Activated T-cell treated with anti-CD3 and anti-CD28 coated beads, Interleukin-2, amount 50 U/mL, for 72 hours (primary cell): ENCODE data around the gene GRM4. TPM values are rescaled to one million over a fixed set of nuclear protein-coding genes. Genes with fewer than 3 reads are reported as not detected.

ENCODE experiments used
- ATAC-seq, 2 donors: fragments of 150-1000 bp; cut with Tn5 transposase; replicated peaks in 1 of 2; 2 replicates each; pipeline ENCODE4 v1.10.0; 2021; ENCODE audit warnings: moderate library complexity in 2 of 2, mild to moderate bottlenecking in 1 of 2
- DNase-seq, 2 donors: peaks; one replicate each; pipeline ENCODE4 v3.0.0; 2021 to 2022; ENCODE audit warnings: mixed read lengths in 1 of 2
- H3K27ac Mint-ChIP-seq: one replicate; pipeline ENCODE4 v1.8.0; 2022; ENCODE audit warnings: mild to moderate bottlenecking, moderate library complexity, mixed read lengths
- H3K27me3 Mint-ChIP-seq: one replicate; pipeline ENCODE4 v1.8.0; 2022; ENCODE audit warnings: low read depth, mixed read lengths
- H3K36me3 Mint-ChIP-seq, 2 donors: one replicate each; pipeline ENCODE4 v1.8.0; 2022; ENCODE audit warnings: mixed read lengths in 2 of 2, mild to moderate bottlenecking in 1 of 2; ENCODE audit not compliant: insufficient read depth in 2 of 2
- H3K4me1 Mint-ChIP-seq: one replicate; pipeline ENCODE4 v1.8.0; 2022; ENCODE audit warnings: low read depth, mixed read lengths
- H3K4me3 Mint-ChIP-seq, 2 donors: one replicate each; pipeline ENCODE4 v1.8.0; 2022; ENCODE audit warnings: mild to moderate bottlenecking in 2 of 2, mixed read lengths in 2 of 2, moderate library complexity in 2 of 2
- H3K9me3 Mint-ChIP-seq, 2 donors: one replicate each; pipeline ENCODE4 v1.8.0; 2022; ENCODE audit warnings: mixed read lengths in 2 of 2
- total RNA-seq, 2 donors: library from RNA; stranded (reverse); gene quantifications; one replicate each; pipeline ENCODE4 v1.2.3, GENCODE V29; 2022

Gene GRM4
- total RNA-seq, 2 donors from 2014 or later = 0.07 TPM; not detected in 1

- Mint-ChIP-seq H3K4me1 (peaks cover 5% of the 10 kb centered on the region), H3K27me3 (no peaks in the 10 kb centered on the region), H3K4me3 (no peak overlapping the region), H3K36me3 (no peaks in the 10 kb centered on the region), H3K27ac (no peak overlapping the region), H3K9me3 (no peaks in the 10 kb centered on the region)
- peak in 1 of 2 donors; percentile 62 for ATAC-seq
- DNase-seq = no peak
These were observed 109.4 kb downstream of the GRM4 start for GRCh38 chr6:34036357-34037069.

GRCh38 chr6:34035704-34036356 is 110.1 kb downstream of the GRM4 start:
- H3K4me3 Mint-ChIP-seq = no peak overlapping the region
- no peaks in the 10 kb centered on the region for H3K9me3 Mint-ChIP-seq
- DNase-seq (no peak), ATAC-seq (no peak)
- no peak overlapping the region for H3K27ac Mint-ChIP-seq
- no peaks in the 10 kb centered on the region for H3K27me3 Mint-ChIP-seq
- H3K36me3 Mint-ChIP-seq = no peaks in the 10 kb centered on the region
- peaks cover 5% of the 10 kb centered on the region for H3K4me1 Mint-ChIP-seq

- peaks cover 5% of the 10 kb centered on the region for H3K4me1 Mint-ChIP-seq
These were observed 110.7 kb downstream of the GRM4 start for GRCh38 chr6:34035161-34035560.

GRCh38 chr6:34032856-34033255 is 113.0 kb downstream of the GRM4 start:
- Mint-ChIP-seq H3K9me3 (no peaks in the 10 kb centered on the region), H3K27me3 (no peaks in the 10 kb centered on the region), H3K4me3 (no peak overlapping the region), H3K27ac (no peak overlapping the region), H3K4me1 (peaks cover 5% of the 10 kb centered on the region), H3K36me3 (no peaks in the 10 kb centered on the region)
- DNase-seq = no peak
- no peak for ATAC-seq

More at GRCh38 chr6:34035161-34035560, 110.7 kb downstream of the GRM4 start:
- Mint-ChIP-seq H3K27ac (no peak overlapping the region), H3K36me3 (no peaks in the 10 kb centered on the region), H3K9me3 (no peaks in the 10 kb centered on the region), H3K4me3 (no peak overlapping the region), H3K27me3 (no peaks in the 10 kb centered on the region)
- ATAC-seq (no peak), DNase-seq (no peak)

DNA sequence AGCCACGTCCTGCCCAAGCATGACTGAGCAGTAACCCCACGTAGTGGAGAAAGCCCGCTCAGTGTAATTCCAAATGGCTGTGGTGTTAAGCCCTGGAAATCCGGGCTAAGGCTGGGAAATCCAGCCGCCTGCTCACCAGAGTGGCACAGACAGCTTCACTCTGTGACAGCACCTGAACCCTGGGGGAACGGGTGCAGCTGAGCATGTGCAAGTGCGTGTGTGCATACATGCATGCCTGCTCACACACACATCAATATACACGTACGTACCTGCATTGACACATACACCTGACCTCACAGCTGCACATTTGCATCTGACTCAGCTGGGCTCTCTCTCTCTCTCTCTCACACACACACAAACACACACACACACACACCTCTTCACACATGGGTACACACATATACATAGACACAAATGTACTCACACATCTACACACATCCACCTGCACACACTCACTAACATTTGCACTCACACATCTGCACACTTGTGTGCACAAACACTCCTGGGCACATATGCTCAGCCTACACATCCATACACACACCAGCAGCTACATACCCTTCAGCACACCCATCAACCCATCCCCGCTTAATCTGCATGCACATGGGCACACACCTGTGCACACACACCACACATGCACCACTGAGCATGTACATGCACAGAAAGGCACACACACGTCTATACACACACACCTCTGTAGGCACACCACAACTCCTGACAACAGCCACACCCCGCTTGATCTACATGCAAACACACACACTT is 114.1 kb downstream of the GRM4 start:
- DNase-seq (no peak), ATAC-seq (no peak)
- Mint-ChIP-seq H3K27ac (no peak overlapping the region), H3K36me3 (no peaks in the 10 kb centered on the region), H3K4me3 (no peak overlapping the region), H3K9me3 (no peaks in the 10 kb centered on the region), H3K27me3 (no peaks in the 10 kb centered on the region), H3K4me1 (peaks cover 3% of the 10 kb centered on the region)

GRCh38 chr6:34030831-34031624 is 114.9 kb downstream of the GRM4 start:
- Mint-ChIP-seq H3K4me1 (no peaks in the 10 kb centered on the region), H3K27ac (no peak overlapping the region)

DNA sequence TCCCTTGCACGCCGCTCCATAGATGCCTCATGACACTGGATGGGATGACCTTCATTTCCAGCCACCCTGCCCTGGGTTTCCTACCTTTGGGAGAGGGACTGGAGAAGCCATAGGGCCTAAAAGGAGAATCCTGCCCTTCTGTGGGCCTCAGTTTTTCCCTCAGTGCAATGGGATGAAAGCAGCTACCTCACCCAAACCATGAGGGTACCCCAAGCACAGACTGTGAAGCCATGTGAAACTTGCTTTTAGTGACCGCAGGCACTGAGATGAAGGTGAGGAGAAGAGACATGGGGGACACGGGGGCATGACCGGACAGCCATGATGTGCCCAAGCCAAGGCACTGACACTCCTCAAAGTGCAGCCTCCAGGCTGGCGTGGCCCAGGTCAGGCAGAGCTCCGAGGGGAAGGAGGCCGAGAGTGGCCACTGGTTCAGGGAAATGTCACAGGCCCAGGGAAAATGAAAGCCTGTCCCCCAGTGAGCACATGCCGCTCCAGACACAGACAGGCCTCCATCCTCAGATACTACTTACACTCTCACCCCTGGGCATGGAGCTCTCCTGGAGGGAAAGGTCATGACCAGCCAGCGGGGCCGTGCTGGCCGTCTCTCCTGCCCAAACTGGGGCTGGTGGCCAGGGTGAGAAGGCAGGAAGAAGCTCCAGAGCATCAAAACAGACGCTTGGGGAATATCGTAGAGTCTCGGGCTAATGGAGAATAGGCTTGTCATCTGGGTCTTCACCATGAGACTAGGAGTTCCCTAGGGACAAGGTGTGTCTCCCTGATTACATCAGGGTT is 116.2 kb downstream of the GRM4 start:
- ATAC-seq = no peak
- Mint-ChIP-seq H3K4me3 (no peak overlapping the region), H3K4me1 (no peaks in the 10 kb centered on the region), H3K36me3 (no peaks in the 10 kb centered on the region), H3K9me3 (no peaks in the 10 kb centered on the region), H3K27ac (no peak overlapping the region), H3K27me3 (no peaks in the 10 kb centered on the region)
- no peak for DNase-seq

More at GRCh38 chr6:34030831-34031624, 114.9 kb downstream of the GRM4 start:
- DNase-seq (no peak), ATAC-seq (no peak)
- H3K27me3 Mint-ChIP-seq = no peaks in the 10 kb centered on the region
- no peaks in the 10 kb centered on the region for H3K36me3 Mint-ChIP-seq
- H3K9me3 Mint-ChIP-seq = no peaks in the 10 kb centered on the region
- H3K4me3 Mint-ChIP-seq = no peak overlapping the region

GRCh38 chr6:34028691-34029360 is 117.1 kb downstream of the GRM4 start:
- DNase-seq = no peak
- no peaks in the 10 kb centered on the region for H3K9me3 Mint-ChIP-seq
- no peak for ATAC-seq
- H3K4me1 Mint-ChIP-seq = no peaks in the 10 kb centered on the region
- no peak overlapping the region for H3K4me3 Mint-ChIP-seq
- no peaks in the 10 kb centered on the region for H3K36me3 Mint-ChIP-seq
- no peaks in the 10 kb centered on the region for H3K27me3 Mint-ChIP-seq
- H3K27ac Mint-ChIP-seq = no peak overlapping the region

GRCh38 chr6:34027939-34028441 is 117.9 kb downstream of the GRM4 start:
- ATAC-seq = no peak

GRCh38 chr6:34027445-34027936 is 118.4 kb downstream of the GRM4 start:
- Mint-ChIP-seq H3K4me3 (no peak overlapping the region), H3K27me3 (no peaks in the 10 kb centered on the region), H3K4me1 (no peaks in the 10 kb centered on the region), H3K36me3 (no peaks in the 10 kb centered on the region), H3K9me3 (no peaks in the 10 kb centered on the region), H3K27ac (no peak overlapping the region)
- ATAC-seq (peak; percentile 71 to 77), DNase-seq (peak; percentile 72 to 76)

More at GRCh38 chr6:34027939-34028441, 117.9 kb downstream of the GRM4 start:
- Mint-ChIP-seq H3K4me3 (no peak overlapping the region), H3K36me3 (no peaks in the 10 kb centered on the region), H3K27ac (no peak overlapping the region), H3K4me1 (no peaks in the 10 kb centered on the region), H3K9me3 (no peaks in the 10 kb centered on the region), H3K27me3 (no peaks in the 10 kb centered on the region)
- DNase-seq = no peak

- no peak overlapping the region for H3K4me3 Mint-ChIP-seq
- no peak for DNase-seq
- H3K9me3 Mint-ChIP-seq = no peaks in the 10 kb centered on the region
- H3K27ac Mint-ChIP-seq = no peak overlapping the region
- H3K4me1 Mint-ChIP-seq = no peaks in the 10 kb centered on the region
- no peaks in the 10 kb centered on the region for H3K27me3 Mint-ChIP-seq
- ATAC-seq = no peak
- no peaks in the 10 kb centered on the region for H3K36me3 Mint-ChIP-seq
These were observed 120.0 kb downstream of the GRM4 start for GRCh38 chr6:34025861-34026260.
